BLaER1 (cell line): ENCODE measurements around the gene FMC1.

ENCODE experiments used
- H3K27ac ChIP-seq: shearing (Covaris generic); formaldehyde crosslinking; 2 replicates; pipeline ENCODE4 v1.8.1; 2022
- H3K27me3 ChIP-seq: shearing (Covaris generic); formaldehyde crosslinking; 2 replicates; pipeline ENCODE4 v1.8.1; 2022
- H3K36me3 ChIP-seq: shearing (Covaris generic); formaldehyde crosslinking; 2 replicates; pipeline ENCODE4 v1.8.1; 2022
- H3K4me1 ChIP-seq: shearing (Covaris generic); formaldehyde crosslinking; 2 replicates; pipeline ENCODE4 v1.8.1; 2022
- H3K4me2 ChIP-seq: shearing (Covaris generic); formaldehyde crosslinking; 2 replicates; pipeline ENCODE4 v1.8.1; 2022
- H3K4me3 ChIP-seq: shearing (Covaris generic); formaldehyde crosslinking; 2 replicates; pipeline ENCODE4 v1.8.1; 2022
- H3K9ac ChIP-seq: shearing (Covaris generic); formaldehyde crosslinking; 2 replicates; pipeline ENCODE4 v1.8.1; 2022
- H3K9me3 ChIP-seq: shearing (Covaris generic); formaldehyde crosslinking; 2 replicates; pipeline ENCODE4 v1.8.1; 2022
- H4K20me1 ChIP-seq: shearing (Covaris generic); formaldehyde crosslinking; 2 replicates; pipeline ENCODE4 v1.8.1; 2022
- Cebpa-rat ChIP-seq: shearing (Covaris generic); IDR thresholded peaks from 2 replicates; pipeline ENCODE4 v1.8.1; 2022

The FMC1 gene

DNA sequence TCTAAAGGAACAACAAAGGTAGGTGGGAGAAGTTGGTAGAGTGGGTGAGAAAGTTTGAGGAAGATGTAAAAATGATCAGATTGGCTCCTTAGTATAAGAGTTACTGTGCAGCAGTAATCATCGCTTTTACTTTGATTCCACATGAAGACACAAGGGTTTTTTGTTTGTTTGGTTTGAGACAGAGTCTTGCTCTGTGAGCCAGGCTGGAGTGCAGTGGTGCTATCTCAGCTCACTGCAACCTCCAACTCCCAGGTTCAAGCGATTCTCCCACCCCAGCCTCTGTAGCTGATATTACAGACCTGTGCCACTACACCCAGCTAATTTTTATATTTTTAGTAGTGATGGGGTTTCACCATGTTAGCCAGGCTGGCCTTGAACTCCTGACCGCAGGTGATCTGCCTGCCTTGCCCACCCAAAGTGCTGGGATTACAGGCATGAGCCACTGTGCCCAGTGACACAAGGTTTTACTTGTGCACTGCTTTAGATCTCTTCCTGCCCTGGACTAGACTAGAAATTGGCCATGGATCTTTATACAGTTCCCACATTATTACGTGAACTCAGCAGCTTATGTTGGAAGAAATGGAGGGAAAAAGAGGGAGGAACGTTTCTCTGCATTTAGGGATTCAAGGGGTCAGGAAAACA lies 29.3 kb downstream of the FMC1 start:
- peaks cover 33% of the 10 kb centered on the region for H3K4me1 ChIP-seq
- no peaks in the 10 kb centered on the region for H3K9me3 ChIP-seq
- H3K36me3 ChIP-seq, result peaks cover 56% of the 10 kb centered on the region
- H3K4me3 ChIP-seq, result no peak overlapping the region
- no peak overlapping the region for H3K9ac ChIP-seq
- H4K20me1 ChIP-seq, result peaks cover 100% of the 10 kb centered on the region
- H3K27ac ChIP-seq, result no peak overlapping the region
- TF ChIP-seq Cebpa-rat, result no peak
- no peak overlapping the region for H3K4me2 ChIP-seq
- H3K27me3 ChIP-seq, result no peaks in the 10 kb centered on the region

DNA sequence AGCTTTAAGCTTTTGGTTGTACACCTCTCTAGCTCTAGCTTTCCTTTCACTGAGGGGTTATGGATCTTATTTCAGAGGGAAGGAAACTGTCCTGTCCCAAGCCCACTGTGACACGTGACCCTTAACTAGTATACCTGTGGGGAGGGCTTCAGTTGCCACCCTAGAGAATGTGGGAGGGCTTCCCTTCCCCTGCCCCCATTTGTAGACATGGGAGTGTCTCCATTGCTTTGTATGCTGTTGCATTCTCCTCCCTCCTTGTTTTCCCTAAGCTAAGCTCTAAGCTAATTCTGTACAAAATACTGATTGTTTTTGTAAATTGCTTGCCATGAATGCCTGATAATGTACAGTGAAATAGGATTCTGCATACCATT lies 29.8 kb downstream of the FMC1 start:
- no peaks in the 10 kb centered on the region for H3K27me3 ChIP-seq
- peaks cover 100% of the 10 kb centered on the region for H4K20me1 ChIP-seq
- H3K9ac ChIP-seq, result no peak overlapping the region
- no peak overlapping the region for H3K4me3 ChIP-seq
- TF ChIP-seq Cebpa-rat, result no peak
- peaks cover 56% of the 10 kb centered on the region for H3K36me3 ChIP-seq
- H3K4me2 ChIP-seq, result no peak overlapping the region
- peaks cover 28% of the 10 kb centered on the region for H3K4me1 ChIP-seq
- no peak overlapping the region for H3K27ac ChIP-seq
- H3K9me3 ChIP-seq, result no peaks in the 10 kb centered on the region

DNA sequence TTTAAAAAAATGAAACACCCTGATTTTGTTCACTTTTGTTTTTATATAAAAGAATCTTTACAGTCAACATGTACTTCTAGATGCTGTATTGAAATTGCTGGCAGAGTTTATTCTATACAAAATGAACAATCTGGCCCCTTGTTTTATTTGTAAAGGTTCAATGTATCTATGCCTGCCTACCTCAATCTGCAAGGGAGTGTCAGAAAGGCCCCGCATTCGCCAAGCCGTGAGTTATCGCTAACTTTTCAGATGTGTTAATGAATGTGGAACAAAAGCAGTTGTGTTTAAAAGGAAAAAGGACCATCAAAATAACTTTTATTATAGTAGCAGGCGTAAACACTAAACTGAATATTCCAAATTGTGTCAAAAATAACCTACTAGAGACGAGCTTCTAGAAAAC lies 33.1 kb downstream of the FMC1 start:
- Histone ChIP-seq H3K36me3 (peaks cover 60% of the 10 kb centered on the region), H4K20me1 (peaks cover 98% of the 10 kb centered on the region)

DNA sequence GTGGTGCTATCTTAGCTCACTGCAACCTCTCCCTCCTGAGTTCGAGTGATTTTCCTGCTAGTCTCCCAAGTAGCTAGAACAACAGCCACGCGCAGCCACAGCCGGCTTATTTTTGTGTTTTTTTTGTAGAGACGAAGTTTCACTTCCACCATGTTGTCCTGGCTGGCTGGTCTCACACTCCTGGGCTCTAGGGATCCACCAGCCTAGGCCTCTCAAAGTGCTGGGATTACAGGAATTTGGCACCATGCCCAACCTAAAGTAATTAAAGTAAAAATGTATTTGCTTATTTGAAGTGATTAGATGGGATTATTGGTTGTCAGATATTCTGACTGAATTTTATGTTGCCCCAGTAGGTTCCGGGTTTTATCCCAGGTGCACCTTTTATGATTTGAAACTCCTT lies 41.3 kb downstream of the FMC1 start:
- H3K27ac ChIP-seq, result no peak overlapping the region

More for the DNA sequence above, 33.1 kb downstream of the FMC1 start:
- no peaks in the 10 kb centered on the region for H3K4me1 ChIP-seq
- H3K27ac ChIP-seq, result no peak overlapping the region
- no peak overlapping the region for H3K4me2 ChIP-seq
- H3K27me3 ChIP-seq, result no peaks in the 10 kb centered on the region
- no peak overlapping the region for H3K9ac ChIP-seq
- no peaks in the 10 kb centered on the region for H3K9me3 ChIP-seq
- H3K4me3 ChIP-seq, result no peak overlapping the region
- TF ChIP-seq Cebpa-rat, result no peak

GRCh38 chr7:139384611-139385010 lies 43.5 kb downstream of the FMC1 start:
- no peaks in the 10 kb centered on the region for H3K4me1 ChIP-seq
- H3K36me3 ChIP-seq, result peaks cover 100% of the 10 kb centered on the region
- no peak overlapping the region for H3K4me3 ChIP-seq
- H3K4me2 ChIP-seq, result no peak overlapping the region
- no peaks in the 10 kb centered on the region for H3K27me3 ChIP-seq
- no peak for TF ChIP-seq Cebpa-rat
- no peak overlapping the region for H3K27ac ChIP-seq
- H3K9me3 ChIP-seq, result no peaks in the 10 kb centered on the region
- H4K20me1 ChIP-seq, result peaks cover 97% of the 10 kb centered on the region
- H3K9ac ChIP-seq, result no peak overlapping the region

More for the DNA sequence above, 41.3 kb downstream of the FMC1 start:
- Histone ChIP-seq H3K27me3 (no peaks in the 10 kb centered on the region), H3K9me3 (no peaks in the 10 kb centered on the region), H3K9ac (no peak overlapping the region), H3K36me3 (peaks cover 100% of the 10 kb centered on the region), H3K4me2 (no peak overlapping the region), H4K20me1 (peaks cover 96% of the 10 kb centered on the region), H3K4me3 (no peak overlapping the region), H3K4me1 (no peaks in the 10 kb centered on the region)
- no peak for TF ChIP-seq Cebpa-rat

GRCh38 chr7:139387594-139387993 lies 46.5 kb downstream of the FMC1 start:
- Histone ChIP-seq H4K20me1 (peaks cover 99% of the 10 kb centered on the region), H3K9ac (no peak overlapping the region)

GRCh38 chr7:139389091-139389490 lies 48.0 kb downstream of the FMC1 start:
- no peak overlapping the region for H3K27ac ChIP-seq
- no peak for TF ChIP-seq Cebpa-rat

More at GRCh38 chr7:139387594-139387993, 46.5 kb downstream of the FMC1 start:
- Histone ChIP-seq H3K27me3 (no peaks in the 10 kb centered on the region), H3K36me3 (peaks cover 97% of the 10 kb centered on the region), H3K27ac (no peak overlapping the region), H3K4me3 (no peak overlapping the region), H3K4me2 (no peak overlapping the region), H3K9me3 (no peaks in the 10 kb centered on the region), H3K4me1 (no peaks in the 10 kb centered on the region)
- no peak for TF ChIP-seq Cebpa-rat

GRCh38 chr7:139389774-139390173 lies 48.6 kb downstream of the FMC1 start:
- Histone ChIP-seq H3K9me3 (no peaks in the 10 kb centered on the region), H4K20me1 (peaks cover 98% of the 10 kb centered on the region), H3K27me3 (no peaks in the 10 kb centered on the region), H3K9ac (no peak overlapping the region), H3K4me3 (no peak overlapping the region), H3K4me2 (no peak overlapping the region), H3K4me1 (no peaks in the 10 kb centered on the region), H3K27ac (no peak overlapping the region), H3K36me3 (peaks cover 96% of the 10 kb centered on the region)
- TF ChIP-seq Cebpa-rat, result no peak

More at GRCh38 chr7:139389091-139389490, 48.0 kb downstream of the FMC1 start:
- Histone ChIP-seq H3K36me3 (peaks cover 97% of the 10 kb centered on the region), H3K27me3 (no peaks in the 10 kb centered on the region), H3K9me3 (no peaks in the 10 kb centered on the region), H3K4me3 (no peak overlapping the region), H3K9ac (no peak overlapping the region), H3K4me2 (no peak overlapping the region), H3K4me1 (no peaks in the 10 kb centered on the region), H4K20me1 (peaks cover 98% of the 10 kb centered on the region)

- H3K9ac ChIP-seq, result no peak overlapping the region
- TF ChIP-seq Cebpa-rat, result no peak
- no peaks in the 10 kb centered on the region for H3K9me3 ChIP-seq
- no peaks in the 10 kb centered on the region for H3K27me3 ChIP-seq
- H3K4me1 ChIP-seq, result no peaks in the 10 kb centered on the region
- H3K27ac ChIP-seq, result no peak overlapping the region
- H3K4me3 ChIP-seq, result no peak overlapping the region
- peaks cover 98% of the 10 kb centered on the region for H4K20me1 ChIP-seq
- no peak overlapping the region for H3K4me2 ChIP-seq
- peaks cover 94% of the 10 kb centered on the region for H3K36me3 ChIP-seq
Observed at GRCh38 chr7:139393621-139394211, 52.6 kb downstream of the FMC1 start.

DNA sequence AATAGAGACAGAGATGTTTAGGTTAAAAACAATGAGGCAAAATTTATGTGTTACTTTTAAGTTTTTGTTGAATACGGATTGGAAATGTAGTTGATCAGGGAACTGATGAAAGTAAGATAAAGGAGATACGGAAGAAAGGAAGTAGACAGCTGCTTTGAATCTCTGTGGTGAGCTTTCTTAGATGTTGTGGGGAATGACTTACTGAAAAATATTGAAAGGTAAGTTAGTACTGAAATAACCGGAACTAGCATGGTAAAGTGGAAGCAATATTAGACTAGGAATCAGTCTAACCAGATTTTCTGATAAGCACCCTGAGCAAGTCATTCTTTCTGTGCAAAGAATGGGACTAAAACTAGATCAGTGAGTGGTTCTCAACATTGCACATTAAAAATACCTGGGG lies 53.4 kb downstream of the FMC1 start:
- H3K27ac ChIP-seq, result no peak overlapping the region
- peaks cover 93% of the 10 kb centered on the region for H4K20me1 ChIP-seq

More for the DNA sequence above, 53.4 kb downstream of the FMC1 start:
- H3K36me3 ChIP-seq, result peaks cover 92% of the 10 kb centered on the region
- H3K9ac ChIP-seq, result no peak overlapping the region
- H3K4me3 ChIP-seq, result no peak overlapping the region
- no peaks in the 10 kb centered on the region for H3K4me1 ChIP-seq
- no peak for TF ChIP-seq Cebpa-rat
- H3K9me3 ChIP-seq, result no peaks in the 10 kb centered on the region
- no peaks in the 10 kb centered on the region for H3K27me3 ChIP-seq
- H3K4me2 ChIP-seq, result no peak overlapping the region
